Dedifferentiated amniotic fluid mesenchymal stem cell (primary cell): Measurements from ENCODE around the gene CCDC158.
"Not testable (repeated sequence)": the region's sequence is repeated elsewhere in the genome, so short reads cannot be mapped to it uniquely, and the experiment has no call there.

Source experiments
- DNase-seq: peaks from one replicate; pipeline ENCODE4 v3.0.0-alpha.2; 2016; ENCODE audit errors: extremely low spot score

The CCDC158 gene

DNA sequence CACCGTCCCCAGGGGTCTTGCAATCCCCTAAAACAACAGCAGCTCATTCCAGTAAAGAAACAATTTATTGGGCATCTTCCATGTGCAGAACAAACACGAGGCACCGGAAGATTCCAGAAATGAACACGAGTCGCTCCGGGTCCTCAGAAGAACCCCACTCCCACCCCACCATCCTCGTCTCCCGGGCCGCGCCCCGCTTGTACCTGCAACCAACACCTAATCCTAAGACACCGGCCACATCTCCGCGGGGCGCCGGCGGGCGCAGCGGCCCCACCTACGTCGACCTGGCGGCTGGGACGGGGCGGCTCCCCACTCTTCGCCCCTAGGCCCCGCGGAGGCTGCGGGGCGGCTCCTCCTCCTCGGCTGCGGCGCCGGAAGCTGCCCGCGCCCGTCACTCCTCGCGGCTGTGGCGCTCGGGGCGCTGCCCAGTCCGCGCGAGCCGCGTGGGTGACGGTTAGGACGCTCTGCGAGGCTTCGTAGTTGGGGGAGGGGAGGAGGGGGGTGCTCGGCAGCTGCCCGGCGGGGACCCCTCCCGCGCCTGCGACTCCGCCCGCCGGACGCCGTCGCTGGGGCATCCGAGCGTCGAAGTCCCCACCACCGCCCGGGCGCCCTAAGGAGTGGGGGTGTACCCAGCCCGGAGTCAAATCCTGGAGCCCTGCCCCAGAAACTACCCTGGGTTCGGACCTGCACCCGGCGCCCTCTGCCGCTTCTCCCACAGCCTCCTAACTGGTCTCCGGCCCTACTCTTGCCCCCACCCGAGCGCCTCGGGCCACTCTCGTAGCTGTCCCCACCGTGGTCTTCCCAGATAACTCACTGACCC lies at the start of gene CCDC158:
TSS of gene CCDC158 (minus strand) at position 380 of the 820 bp plus-strand sequence. CDS start 17,934 bp downstream, outside the sequence.
- no peak for DNase-seq

DNA sequence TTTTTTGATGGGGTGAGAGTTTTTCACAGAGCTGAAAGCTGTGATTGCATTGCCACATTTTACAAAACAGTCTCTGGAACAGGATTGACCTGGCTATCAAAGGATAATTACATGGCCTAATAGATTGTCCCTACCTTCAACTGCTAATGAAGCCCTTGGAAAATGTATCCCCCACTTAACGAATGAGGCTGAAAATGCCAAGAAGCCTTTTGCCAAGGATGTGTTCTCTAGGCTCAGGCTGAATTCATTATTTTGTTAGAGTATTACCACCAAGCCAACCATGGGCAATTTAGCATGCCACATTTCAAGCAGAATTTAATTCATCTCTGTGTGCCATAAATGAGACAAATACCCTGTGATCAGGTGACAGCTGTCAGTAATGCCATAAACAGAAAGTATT lies 49.6 kb upstream of the CCDC158 start:
- no peak for DNase-seq

- no peak for DNase-seq
Observed at GRCh38 chr4:76470064-76470463, 49.1 kb upstream of the CCDC158 start.

DNA sequence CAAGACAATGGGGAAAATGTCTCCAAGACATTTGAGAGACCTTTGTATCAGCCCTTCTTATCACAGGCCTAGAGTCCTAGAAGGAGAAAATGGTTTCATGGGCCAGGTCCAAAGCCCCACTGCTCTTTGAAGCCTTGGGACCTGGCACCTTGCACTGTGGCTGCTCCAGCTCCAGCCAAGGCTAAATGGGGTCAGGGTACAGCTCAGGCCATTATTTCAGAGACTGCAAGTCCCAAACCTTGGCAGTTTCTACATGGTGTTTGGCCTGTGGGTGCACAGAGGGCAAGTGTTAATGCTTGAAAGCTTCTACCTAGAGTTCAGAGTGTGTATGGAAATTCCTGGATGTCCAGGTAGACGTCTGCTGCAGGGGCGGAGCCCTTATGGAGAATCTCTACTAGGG lies 42.6 kb upstream of the CCDC158 start:
- no peak for DNase-seq

GRCh38 chr4:76459291-76459723 lies 38.4 kb upstream of the CCDC158 start:
- DNase-seq: no peak

DNA sequence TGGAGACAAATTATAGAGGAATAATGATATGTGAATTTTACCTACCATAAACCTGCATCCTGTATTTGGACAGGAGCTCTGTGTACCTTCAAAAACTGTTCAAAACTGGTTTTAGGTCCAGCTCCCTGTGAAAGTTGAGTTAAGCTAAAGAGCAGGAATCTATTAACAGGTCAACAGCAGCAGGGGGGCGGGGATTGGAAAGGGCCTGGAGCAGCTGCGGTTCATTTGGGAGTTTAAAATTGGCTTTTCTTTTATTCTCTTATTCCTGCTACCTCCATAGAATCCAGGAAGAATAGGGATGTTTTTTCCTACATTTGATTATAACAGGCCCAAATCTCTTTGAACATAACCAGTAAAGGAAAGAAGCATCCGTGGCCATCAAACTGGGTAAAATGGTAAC lies 37.9 kb upstream of the CCDC158 start:
- DNase-seq: no peak

GRCh38 chr4:76458297-76458696 lies 37.4 kb upstream of the CCDC158 start:
- no peak for DNase-seq

DNA sequence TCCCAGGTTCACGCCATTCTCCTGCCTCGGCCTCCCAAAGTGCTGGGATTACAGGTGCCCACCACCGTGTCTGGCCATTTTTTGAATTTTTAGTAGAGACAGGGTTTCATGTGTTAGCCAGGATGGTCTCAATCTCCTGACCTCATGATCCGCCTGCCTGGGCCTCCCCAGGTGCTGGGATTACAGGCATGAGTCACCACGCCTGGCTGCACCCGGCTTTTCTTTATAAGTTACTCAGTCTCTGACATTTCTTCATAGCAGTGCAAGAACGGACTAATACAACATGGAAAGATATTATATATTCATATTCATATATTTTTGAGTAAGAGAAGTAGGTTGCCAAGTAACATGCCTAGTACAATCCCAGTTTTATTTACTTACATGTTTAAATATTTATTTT lies 36.9 kb upstream of the CCDC158 start:
- DNase-seq: no peak

DNA sequence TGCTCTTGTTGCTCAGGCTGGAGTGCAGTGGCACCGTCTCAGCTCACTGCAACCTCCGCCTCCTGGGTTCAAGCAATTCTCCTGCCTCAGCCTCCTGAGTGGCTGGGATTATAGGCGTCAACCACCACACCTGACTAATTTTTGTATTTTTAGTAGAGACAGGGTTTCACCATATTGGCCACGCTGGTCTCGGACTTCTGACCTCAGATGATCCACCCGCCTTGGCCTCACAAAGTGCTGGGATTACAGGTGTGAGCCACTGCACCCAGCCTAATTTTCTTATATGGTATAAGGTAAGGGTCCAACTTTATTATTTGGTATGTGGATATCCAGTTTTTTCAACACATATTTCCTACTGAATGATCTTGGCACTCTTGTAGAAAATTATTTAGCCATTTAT lies 33.1 kb upstream of the CCDC158 start:
- not testable (repeated sequence) for DNase-seq

DNA sequence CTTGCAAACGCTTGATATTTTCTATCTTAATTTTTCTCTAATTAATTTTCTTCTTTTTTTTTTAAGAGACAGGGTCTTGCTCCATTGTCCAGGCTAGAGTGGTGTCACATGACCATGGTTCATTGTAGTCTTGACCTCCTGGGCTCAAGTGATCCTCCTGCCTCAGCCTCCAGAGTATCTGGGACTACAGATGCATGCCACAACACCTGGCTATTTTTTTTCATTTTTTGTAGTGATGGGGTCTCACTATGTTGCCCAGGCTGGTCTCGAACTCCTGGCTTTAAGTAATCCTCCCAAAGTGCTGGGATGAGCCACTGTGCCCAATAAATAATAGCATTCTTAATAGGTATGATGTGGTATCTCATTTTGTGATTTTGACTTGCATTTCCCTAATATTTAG lies 32.3 kb upstream of the CCDC158 start:
- no peak for DNase-seq

- DNase-seq: no peak
Observed at GRCh38 chr4:76449833-76450232, 28.9 kb upstream of the CCDC158 start.

DNA sequence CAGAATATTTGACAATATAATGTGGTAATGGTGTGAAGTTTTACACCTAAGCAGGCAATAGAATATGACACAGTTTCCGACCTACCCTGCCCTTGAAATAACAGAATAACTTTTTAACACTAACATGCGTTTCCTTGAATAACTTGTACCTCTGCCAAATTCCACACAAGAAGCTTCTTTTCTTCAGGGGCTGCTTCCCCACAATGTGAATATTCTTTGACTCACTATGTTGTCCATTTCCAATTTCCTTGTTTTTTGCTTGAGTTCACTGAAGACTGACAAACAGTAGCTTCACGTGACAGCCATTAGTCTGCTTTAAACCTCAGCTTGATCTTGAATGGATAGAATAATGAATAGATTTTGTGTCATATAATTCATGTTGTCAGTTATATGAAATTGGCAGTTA lies 28.4 kb upstream of the CCDC158 start:
- no peak for DNase-seq

GRCh38 chr4:76448211-76448610 lies 27.3 kb upstream of the CCDC158 start:
- DNase-seq: no peak

DNA sequence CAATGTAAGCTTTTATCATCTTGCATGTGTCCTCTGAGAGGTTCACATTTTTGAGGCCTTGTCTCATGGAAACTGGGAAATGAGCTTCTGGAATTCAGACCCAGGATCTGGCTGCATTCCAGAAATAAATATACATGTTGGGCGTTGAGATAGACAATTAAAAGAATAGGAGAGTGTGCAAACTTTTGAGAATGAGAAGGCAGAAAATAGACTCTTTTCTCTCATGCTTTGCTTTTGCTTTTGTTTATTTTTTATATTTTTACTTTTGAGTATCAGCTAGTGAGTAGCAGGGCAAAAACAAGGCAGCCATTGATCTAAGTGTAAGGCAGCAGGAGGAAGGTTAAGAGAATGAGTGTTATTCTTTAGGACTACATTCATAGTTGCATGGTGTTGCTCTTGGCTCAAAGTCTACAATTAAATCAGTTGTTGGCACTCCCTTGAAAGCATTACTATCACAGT lies 26.5 kb upstream of the CCDC158 start:
- DNase-seq: peak; percentile 57

GRCh38 chr4:76445911-76446310 lies 25.0 kb upstream of the CCDC158 start:
- DNase-seq: no peak

DNA sequence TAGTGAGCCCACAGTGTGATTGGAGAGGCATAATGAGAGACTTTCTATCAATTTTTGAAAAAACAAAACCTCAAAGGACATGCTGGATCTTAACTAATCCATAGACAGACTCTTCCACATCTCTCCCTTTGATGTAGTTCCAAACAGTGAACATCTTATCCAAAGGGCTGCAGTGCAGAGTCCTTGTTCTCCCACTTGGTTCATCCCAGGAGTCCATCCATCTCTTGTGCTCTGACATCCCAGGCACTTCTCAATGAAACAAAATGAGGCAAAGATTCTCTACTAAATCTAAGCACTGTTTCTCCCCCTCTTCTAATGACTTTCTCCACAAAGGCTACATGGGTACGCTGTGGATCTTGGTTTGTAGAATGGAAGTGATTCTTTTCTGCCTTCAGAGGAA lies 22.4 kb upstream of the CCDC158 start:
- no peak for DNase-seq

GRCh38 chr4:76442807-76443206 lies 21.9 kb upstream of the CCDC158 start:
- DNase-seq: no peak

- no peak for DNase-seq
Observed at GRCh38 chr4:76441881-76442280, 20.9 kb upstream of the CCDC158 start.

DNA sequence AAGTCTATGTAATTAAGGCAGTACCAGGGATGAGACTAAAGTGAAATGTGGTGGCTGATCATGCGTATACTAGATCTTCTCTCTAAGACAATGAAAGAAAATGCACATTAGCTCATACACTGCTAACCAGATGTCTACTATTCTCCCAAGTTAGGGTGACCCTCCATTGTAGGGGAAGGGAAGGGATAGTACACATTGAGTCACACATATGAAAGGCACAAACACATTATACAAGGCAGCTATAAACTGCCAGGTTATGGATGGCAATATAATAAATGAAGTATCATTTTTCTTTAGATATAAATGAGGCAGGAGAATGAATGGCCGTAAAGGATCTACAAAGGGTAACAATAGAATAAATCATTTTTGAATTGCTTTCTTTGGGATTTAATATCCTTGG lies 18.6 kb upstream of the CCDC158 start:
- DNase-seq: no peak

- no peak for DNase-seq
Observed at GRCh38 chr4:76435528-76436319, 14.8 kb upstream of the CCDC158 start.

- DNase-seq: no peak
Observed at GRCh38 chr4:76434901-76435527, 14.1 kb upstream of the CCDC158 start, which contains the start of gene SHROOM3. TSS of gene SHROOM3 (plus strand) at chr4:76435229. CDS start at chr4:76436053, 824 bp downstream.
